ENCODE measurements around the gene IPCEF1. TPM values are rescaled to one million over a fixed set of nuclear protein-coding genes. Genes with fewer than 3 reads are reported as not detected.

Gene IPCEF1
- total RNA-seq, 4 donors from 2014 or later, result 3.1 to 9.7 (median 3.4) TPM

DNA sequence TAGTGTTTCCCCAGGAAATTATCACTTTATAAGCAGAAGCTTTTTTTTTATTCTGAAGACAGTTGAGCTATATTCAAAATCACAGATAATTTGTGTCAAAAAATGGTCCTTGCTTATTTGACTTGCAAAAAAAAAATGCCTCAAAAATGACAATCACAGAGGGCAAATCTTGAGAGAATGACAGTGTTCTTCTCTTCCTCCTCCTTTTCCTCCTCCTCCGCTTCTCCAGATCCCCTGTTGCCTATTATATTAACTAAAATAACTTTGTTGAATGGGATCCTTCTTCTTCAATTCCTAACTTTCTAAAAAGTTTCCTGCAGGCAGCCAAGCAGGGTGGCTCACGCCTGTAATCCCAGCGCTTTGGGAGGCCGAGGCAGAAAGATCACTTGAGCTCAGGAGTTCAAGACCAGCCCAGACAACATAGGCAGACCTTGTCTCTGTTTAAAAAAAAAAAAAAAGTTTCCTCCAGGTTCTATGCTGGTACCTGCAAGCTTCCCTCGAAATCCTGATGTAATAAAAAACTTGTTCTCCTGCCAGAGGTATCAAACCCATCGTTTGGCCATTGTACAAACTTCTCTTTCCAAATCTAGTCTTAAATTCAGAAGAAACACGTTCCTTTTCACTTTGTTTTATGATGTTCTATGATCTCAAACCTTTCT is 128.6 kb downstream of the IPCEF1 start:
- H3K9me3 ChIP-seq, result no peaks in the 10 kb centered on the region
- no peak for TF ChIP-seq POLR2A (IDR thresholded peaks at IDR 0.05)
- TF ChIP-seq, protein P1, sequence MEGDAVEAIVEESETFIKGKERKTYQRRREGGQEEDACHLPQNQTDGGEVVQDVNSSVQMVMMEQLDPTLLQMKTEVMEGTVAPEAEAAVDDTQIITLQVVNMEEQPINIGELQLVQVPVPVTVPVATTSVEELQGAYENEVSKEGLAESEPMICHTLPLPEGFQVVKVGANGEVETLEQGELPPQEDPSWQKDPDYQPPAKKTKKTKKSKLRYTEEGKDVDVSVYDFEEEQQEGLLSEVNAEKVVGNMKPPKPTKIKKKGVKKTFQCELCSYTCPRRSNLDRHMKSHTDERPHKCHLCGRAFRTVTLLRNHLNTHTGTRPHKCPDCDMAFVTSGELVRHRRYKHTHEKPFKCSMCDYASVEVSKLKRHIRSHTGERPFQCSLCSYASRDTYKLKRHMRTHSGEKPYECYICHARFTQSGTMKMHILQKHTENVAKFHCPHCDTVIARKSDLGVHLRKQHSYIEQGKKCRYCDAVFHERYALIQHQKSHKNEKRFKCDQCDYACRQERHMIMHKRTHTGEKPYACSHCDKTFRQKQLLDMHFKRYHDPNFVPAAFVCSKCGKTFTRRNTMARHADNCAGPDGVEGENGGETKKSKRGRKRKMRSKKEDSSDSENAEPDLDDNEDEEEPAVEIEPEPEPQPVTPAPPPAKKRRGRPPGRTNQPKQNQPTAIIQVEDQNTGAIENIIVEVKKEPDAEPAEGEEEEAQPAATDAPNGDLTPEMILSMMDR (IDR thresholded peaks at IDR 0.05), result no peak
- DNase-seq, result no peak
- no peaks in the 10 kb centered on the region for H3K4me1 ChIP-seq
- no peak overlapping the region for H3K27ac ChIP-seq
- no peaks in the 10 kb centered on the region for H3K27me3 ChIP-seq
- H3K4me3 ChIP-seq, result no peak overlapping the region
- intact Hi-C loops (cut with DNase I; ENCODE audit: low total_unique reads), result no loop called here
- no peaks in the 10 kb centered on the region for H3K36me3 ChIP-seq

DNA sequence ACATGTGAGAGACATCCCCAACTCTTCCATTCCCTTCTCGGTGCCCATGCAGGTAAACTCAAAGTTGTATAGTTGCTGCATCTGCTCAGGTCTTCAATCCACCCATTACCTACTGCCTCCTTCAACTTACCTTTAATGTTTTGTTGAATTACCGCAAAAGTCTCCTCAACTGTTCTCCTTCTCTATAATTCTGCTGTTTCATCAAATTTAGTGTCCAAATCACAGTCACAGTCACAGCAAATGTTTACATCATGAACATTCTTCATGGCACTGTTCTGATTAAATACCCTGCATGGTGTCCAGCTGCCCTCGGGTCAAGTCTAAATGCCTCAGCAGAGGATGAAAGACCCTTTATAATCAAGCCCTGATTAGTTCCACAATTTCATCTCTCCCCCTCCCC is 130.1 kb downstream of the IPCEF1 start:
- no peak for DNase-seq
- Histone ChIP-seq H3K4me3 (no peak overlapping the region), H3K4me1 (no peaks in the 10 kb centered on the region), H3K9me3 (no peaks in the 10 kb centered on the region), H3K27ac (no peak overlapping the region), H3K36me3 (no peaks in the 10 kb centered on the region), H3K27me3 (no peaks in the 10 kb centered on the region)
- TF ChIP-seq POLR2A (IDR thresholded peaks at IDR 0.05), result no peak
- intact Hi-C loops (cut with DNase I; ENCODE audit: low total_unique reads), result no loop called here

DNA sequence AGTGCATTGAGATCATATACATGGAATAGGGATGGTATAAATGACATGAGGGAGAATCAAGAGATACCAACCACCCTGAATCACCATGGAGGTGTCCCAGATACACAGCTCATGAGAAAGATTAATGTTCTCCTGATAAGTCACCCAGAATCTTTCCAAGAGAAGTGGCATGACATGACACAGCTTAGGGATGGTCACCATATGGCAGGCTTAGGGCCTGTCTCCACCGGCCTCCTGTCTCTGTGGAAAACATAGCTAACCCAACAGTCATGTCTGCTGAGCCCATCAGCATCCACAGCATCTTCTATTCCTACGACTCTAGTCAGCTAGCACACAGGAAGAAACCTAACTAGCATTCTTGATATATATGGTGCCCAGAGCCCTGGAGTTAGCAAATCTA is 133.3 kb downstream of the IPCEF1 start:
- intact Hi-C loops (cut with DNase I; ENCODE audit: low total_unique reads), result no loop called here
- H3K9me3 ChIP-seq, result no peaks in the 10 kb centered on the region
- no peaks in the 10 kb centered on the region for H3K4me1 ChIP-seq

DNA sequence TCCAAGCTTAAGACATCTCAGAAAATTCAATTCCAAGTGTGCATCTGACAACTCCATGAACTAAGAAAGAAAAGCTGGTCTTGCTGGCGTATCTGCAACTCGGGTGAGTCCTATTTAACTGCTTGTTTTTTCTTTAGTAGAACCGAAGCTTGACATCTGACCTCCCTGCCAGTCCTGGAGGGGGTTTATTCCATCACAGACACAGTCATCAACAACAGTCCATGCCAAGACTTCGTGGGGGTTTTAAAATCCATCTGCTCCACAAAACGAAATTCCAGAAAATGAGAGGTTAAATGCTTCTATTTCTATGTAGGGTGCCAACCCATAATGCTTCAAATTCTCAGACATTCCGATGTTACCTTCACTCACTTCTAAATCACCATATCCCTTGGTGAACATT is 133.9 kb downstream of the IPCEF1 start:
- intact Hi-C loops (cut with DNase I; ENCODE audit: low total_unique reads), result no loop called here

More for the DNA sequence above, 133.3 kb downstream of the IPCEF1 start:
- H3K4me3 ChIP-seq, result no peak overlapping the region
- H3K27me3 ChIP-seq, result no peaks in the 10 kb centered on the region
- DNase-seq, result no peak
- no peak overlapping the region for H3K27ac ChIP-seq
- TF ChIP-seq, protein P1 (IDR thresholded peaks at IDR 0.05), result no peak
- no peak for TF ChIP-seq POLR2A (IDR thresholded peaks at IDR 0.05)
- no peaks in the 10 kb centered on the region for H3K36me3 ChIP-seq

DNA sequence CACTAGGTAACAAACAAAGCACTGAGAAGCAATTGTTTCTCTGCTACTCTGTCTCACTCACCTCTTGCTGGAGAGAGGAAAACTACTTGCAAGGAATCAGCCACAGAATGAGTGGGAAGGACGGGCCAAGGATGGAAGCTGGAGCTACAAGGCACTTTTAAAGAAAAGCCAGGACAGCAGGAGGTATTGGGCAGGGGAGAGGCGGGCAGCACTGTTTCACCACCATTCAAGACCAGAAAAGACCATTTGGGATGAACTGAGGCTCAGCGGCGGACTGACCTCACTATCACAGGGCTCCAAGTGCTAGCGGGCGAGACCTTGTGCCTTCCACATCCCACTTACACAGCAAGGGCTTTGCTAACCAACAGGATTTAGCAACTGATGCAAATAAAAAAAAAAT is 137.4 kb downstream of the IPCEF1 start:
- no peaks in the 10 kb centered on the region for H3K4me1 ChIP-seq
- intact Hi-C loops (cut with DNase I; ENCODE audit: low total_unique reads), result no loop called here
- TF ChIP-seq POLR2A (IDR thresholded peaks at IDR 0.05), result no peak
- TF ChIP-seq, protein P1 (IDR thresholded peaks at IDR 0.05), result no peak
- no peak overlapping the region for H3K27ac ChIP-seq
- H3K36me3 ChIP-seq, result no peaks in the 10 kb centered on the region
- H3K9me3 ChIP-seq, result no peaks in the 10 kb centered on the region
- H3K27me3 ChIP-seq, result no peaks in the 10 kb centered on the region
- H3K4me3 ChIP-seq, result no peak overlapping the region
- no peak for DNase-seq

More for the DNA sequence above, 133.9 kb downstream of the IPCEF1 start:
- Histone ChIP-seq H3K27me3 (no peaks in the 10 kb centered on the region), H3K36me3 (no peaks in the 10 kb centered on the region), H3K27ac (no peak overlapping the region), H3K4me1 (no peaks in the 10 kb centered on the region), H3K4me3 (no peak overlapping the region), H3K9me3 (no peaks in the 10 kb centered on the region)
- TF ChIP-seq, protein P1 (IDR thresholded peaks at IDR 0.05), result no peak
- TF ChIP-seq POLR2A (IDR thresholded peaks at IDR 0.05), result no peak
- no peak for DNase-seq
